Measurements from ENCODE around the gene TREML2. TPM values are rescaled to one million over a fixed set of nuclear protein-coding genes. Genes with fewer than 3 reads are reported as not detected.

TREML2 gene
- total RNA-seq, 1 experiment from 2014 or later: not detected

GRCh38 chr6:41239467-41240159 lies 38.7 kb upstream of the TREML2 start:
- peaks cover 67% of the 10 kb centered on the region for H3K27me3 ChIP-seq (ENCODE audit: insufficient read depth, low read depth)
- no TSS peak for BruUV-seq (replicated peaks)
- CTCF ChIA-PET: interaction anchor here (0.7 kb wide), 1 partner anchor 39 kb away, joined by 3 read pairs; no protein-coding TSS in a partner anchor

GRCh38 chr6:41237128-41237527 lies 36.2 kb upstream of the TREML2 start:
- intact Hi-C loops (cut with micrococcal nuclease; ENCODE audit: unreplicated experiment): no loop called here
- POLR2A ChIA-PET (ENCODE audit: unreplicated experiment): no interaction called here
- no peak for TF ChIP-seq EZH2 (IDR thresholded peaks at IDR 0.05; ENCODE audit: low read depth)
- no peak for TF ChIP-seq CTCF (conservative IDR thresholded peaks at IDR 0.05)

More at GRCh38 chr6:41239467-41240159, 38.7 kb upstream of the TREML2 start:
- Histone ChIP-seq H3K9me2 (ENCODE audit: insufficient read depth) (no peaks in the 10 kb centered on the region), H3K27ac (no peak overlapping the region), H3K4me1 (replicated peaks; ENCODE audit: insufficient read depth) (no peaks in the 10 kb centered on the region), H3K4me3 (no peak overlapping the region), H3F3A (ENCODE audit: insufficient read depth, low read depth) (no peaks in the 10 kb centered on the region), H3K9me3 (ENCODE audit: insufficient read depth, low read depth) (no peaks in the 10 kb centered on the region), H2AFZ (no peak overlapping the region), H3K79me2 (ENCODE audit: low read depth) (no peaks in the 10 kb centered on the region), H3K36me3 (ENCODE audit: low read depth) (no peaks in the 10 kb centered on the region), H4K20me1 (ENCODE audit: insufficient read depth) (no peaks in the 10 kb centered on the region), H3K4me2 (no peak overlapping the region)
- POLR2A ChIA-PET (ENCODE audit: unreplicated experiment): no interaction called here
- TF ChIP-seq CTCF (conservative IDR thresholded peaks at IDR 0.05): no peak
- peak; percentile 80; the same call in 1 of the 2 replicates for TF ChIP-seq EZH2 (IDR thresholded peaks at IDR 0.05; ENCODE audit: low read depth)
- DNase-seq: no peak
- intact Hi-C loops (cut with micrococcal nuclease; ENCODE audit: unreplicated experiment): no loop called here

GRCh38 chr6:41236276-41236675 lies 35.3 kb upstream of the TREML2 start:
- H2AFZ ChIP-seq: no peak overlapping the region
- no peaks in the 10 kb centered on the region for H4K20me1 ChIP-seq (ENCODE audit: insufficient read depth)
- H3K27ac ChIP-seq: no peak overlapping the region
- H3K36me3 ChIP-seq (ENCODE audit: low read depth): no peaks in the 10 kb centered on the region
- ChIA-PET CTCF (no interaction called here), POLR2A (ENCODE audit: unreplicated experiment) (no interaction called here)
- no peaks in the 10 kb centered on the region for H3K4me1 ChIP-seq (replicated peaks; ENCODE audit: insufficient read depth)
- TF ChIP-seq CTCF (conservative IDR thresholded peaks at IDR 0.05) (no peak), EZH2 (IDR thresholded peaks at IDR 0.05; ENCODE audit: low read depth) (no peak)
- no peak for DNase-seq
- intact Hi-C loops (cut with micrococcal nuclease; ENCODE audit: unreplicated experiment): no loop called here
- no peak overlapping the region for H3K4me2 ChIP-seq
- H3K9me2 ChIP-seq (ENCODE audit: insufficient read depth): no peaks in the 10 kb centered on the region
- no TSS peak for BruUV-seq (replicated peaks)
- H3K4me3 ChIP-seq: no peak overlapping the region
- H3K27me3 ChIP-seq (ENCODE audit: insufficient read depth, low read depth): peaks cover 52% of the 10 kb centered on the region
- H3K9me3 ChIP-seq (ENCODE audit: insufficient read depth, low read depth): no peaks in the 10 kb centered on the region
- H3K79me2 ChIP-seq (ENCODE audit: low read depth): no peaks in the 10 kb centered on the region
- H3F3A ChIP-seq (ENCODE audit: insufficient read depth, low read depth): no peaks in the 10 kb centered on the region

More at GRCh38 chr6:41237128-41237527, 36.2 kb upstream of the TREML2 start:
- DNase-seq: no peak
- H3K9me3 ChIP-seq (ENCODE audit: insufficient read depth, low read depth): no peaks in the 10 kb centered on the region
- BruUV-seq (replicated peaks): no TSS peak
- H4K20me1 ChIP-seq (ENCODE audit: insufficient read depth): no peaks in the 10 kb centered on the region
- no peaks in the 10 kb centered on the region for H3K9me2 ChIP-seq (ENCODE audit: insufficient read depth)
- peaks cover 60% of the 10 kb centered on the region for H3K27me3 ChIP-seq (ENCODE audit: insufficient read depth, low read depth)
- no peaks in the 10 kb centered on the region for H3K36me3 ChIP-seq (ENCODE audit: low read depth)
- H3K4me3 ChIP-seq: no peak overlapping the region
- no peak overlapping the region for H2AFZ ChIP-seq
- H3K4me2 ChIP-seq: no peak overlapping the region
- H3K27ac ChIP-seq: no peak overlapping the region
- H3K4me1 ChIP-seq (replicated peaks; ENCODE audit: insufficient read depth): no peaks in the 10 kb centered on the region
- H3F3A ChIP-seq (ENCODE audit: insufficient read depth, low read depth): no peaks in the 10 kb centered on the region
- H3K79me2 ChIP-seq (ENCODE audit: low read depth): no peaks in the 10 kb centered on the region
- CTCF ChIA-PET: no interaction called here
